Left lung (tissue), 10 donors: ENCODE data around the gene EBF4. TPM values are rescaled to one million over a fixed set of nuclear protein-coding genes. Genes with fewer than 3 reads are reported as not detected.

ENCODE experiments used
- ATAC-seq: fragments of 200-7000 bp; cut with Tn5 transposase; one replicate; pipeline ENCODE4 v1.9.1; 2020; ENCODE audit warnings: moderate library complexity
- DNase-seq, 4 donors: peaks; one replicate each; pipeline ENCODE4 v3.0.0-alpha.2; 2013 to 2020
- H3K27ac ChIP-seq, 2 donors: fragments of 200-600 bp; sonication (generic) in 1 of 2; one replicate each; pipeline versions ENCODE4 v1.5.0 to v1.8.0; 2020 to 2021
- H3K27me3 ChIP-seq, 2 donors: fragments of 200-600 bp; sonication (generic) in 1 of 2; one replicate each; pipeline versions ENCODE4 v1.5.0 to v1.8.0; 2020 to 2021
- H3K36me3 ChIP-seq, 2 donors: fragments of 200-600 bp; sonication (generic) in 1 of 2; one replicate each; pipeline versions ENCODE4 v1.5.0 to v1.8.0; 2020 to 2021
- H3K4me1 ChIP-seq, 2 donors: fragments of 200-600 bp; one replicate each; pipeline ENCODE4 v1.8.0; 2021
- H3K4me3 ChIP-seq, 2 donors: fragments of 200-600 bp; sonication (generic) in 1 of 2; one replicate each; pipeline versions ENCODE4 v1.5.0 to v1.8.0; 2020 to 2021; ENCODE audit warnings: mild to moderate bottlenecking in 1 of 2
- H3K9me3 ChIP-seq, 2 donors: fragments of 200-600 bp; sonication (generic) in 1 of 2; one replicate each; pipeline versions ENCODE4 v1.5.0 to v1.8.0; 2020 to 2021
- CTCF ChIP-seq, 2 donors: fragments of 200-600 bp; sonication (generic) in 1 of 2; IDR thresholded peaks; one replicate each; pipeline versions ENCODE4 v1.5.0 to v1.8.0; 2021; ENCODE audit warnings: antibody characterized with exemption in 2 of 2
- intact Hi-C, 2 donors: fragments of 100-400 bp; cut with DNase I; formaldehyde crosslinking; loops; one replicate each; pipeline versions ENCODE4 v1.11.2 to v1.14.2; 2022
- polyA plus RNA-seq, 6 donors: library from polyadenylated mRNA; unstranded; fragments of 120-200 nt; gene quantifications; one replicate each; pipeline ENCODE4 v1.2.1, GENCODE V29; 2013; ENCODE audit not compliant: insufficient read length in 6 of 6
- total RNA-seq, 2 donors: library from RNA; stranded (reverse); fragmentation: NEBNext Ultra II Directional; extraction: Animal tissue kit (Norgen Biotek cat#: 25700); gene quantifications; one replicate each; pipeline ENCODE4 v1.2.1, GENCODE V29; 2021
- donor health status: DM: no; HTN: yes; CAD: no.
- donor health status: DM: no; HTN: no; CAD: no.

EBF4 gene
- total and polyA plus RNA-seq, 8 donors, result 10.0 to 55.9 (median 40.0) TPM

- no peaks in the 10 kb centered on the region for H3K36me3 ChIP-seq
- no peak for TF ChIP-seq CTCF (IDR thresholded peaks at IDR 0.05)
- no peak overlapping the region for H3K4me3 ChIP-seq
- no peaks in the 10 kb centered on the region for H3K4me1 ChIP-seq
- intact Hi-C loops, result no loop called here
- no peaks in the 10 kb centered on the region for H3K9me3 ChIP-seq
- H3K27ac ChIP-seq, result no peak overlapping the region
- H3K27me3 ChIP-seq, result peaks cover 0 to 10% of the 10 kb centered on the region in 2 donors
- ATAC-seq, result no peak
- DNase-seq, result no peak
Observed at GRCh38 chr20:2705931-2706645, 13.5 kb downstream of the EBF4 start.

- no peak overlapping the region for H3K27ac ChIP-seq
- H3K4me1 ChIP-seq, result no peaks in the 10 kb centered on the region
- ATAC-seq (no peak), DNase-seq (no peak)
- no peak for TF ChIP-seq CTCF (IDR thresholded peaks at IDR 0.05)
- no peaks in the 10 kb centered on the region for H3K9me3 ChIP-seq
- no peak overlapping the region for H3K4me3 ChIP-seq
- no peaks in the 10 kb centered on the region for H3K36me3 ChIP-seq
- intact Hi-C loops, result no loop called here
- H3K27me3 ChIP-seq, result peaks cover 0 to 10% of the 10 kb centered on the region in 2 donors
Observed at GRCh38 chr20:2706688-2707352, 14.2 kb downstream of the EBF4 start.

GRCh38 chr20:2707353-2708072 lies 14.9 kb downstream of the EBF4 start:
- Histone ChIP-seq H3K4me3 (no peak overlapping the region), H3K27ac (no peak overlapping the region), H3K36me3 (no peaks in the 10 kb centered on the region), H3K9me3 (no peaks in the 10 kb centered on the region), H3K27me3 (peaks cover 0 to 10% of the 10 kb centered on the region in 2 donors), H3K4me1 (no peaks in the 10 kb centered on the region)
- DNase-seq, result no peak
- ATAC-seq, result no peak
- no peak for TF ChIP-seq CTCF (IDR thresholded peaks at IDR 0.05)
- intact Hi-C loops, result no loop called here

GRCh38 chr20:2708073-2708415 lies 15.5 kb downstream of the EBF4 start:
- Histone ChIP-seq H3K4me1 (no peaks in the 10 kb centered on the region), H3K36me3 (no peaks in the 10 kb centered on the region), H3K9me3 (no peaks in the 10 kb centered on the region), H3K27ac (no peak overlapping the region), H3K27me3 (peaks cover 0 to 10% of the 10 kb centered on the region in 2 donors), H3K4me3 (no peak overlapping the region)
- intact Hi-C loops, result no loop called here
- DNase-seq (no peak), ATAC-seq (no peak)
- no peak for TF ChIP-seq CTCF (IDR thresholded peaks at IDR 0.05)

GRCh38 chr20:2708665-2709064 lies 16.1 kb downstream of the EBF4 start:
- DNase-seq, result no peak
- H3K9me3 ChIP-seq, result no peaks in the 10 kb centered on the region
- no peak overlapping the region for H3K4me3 ChIP-seq
- no peaks in the 10 kb centered on the region for H3K36me3 ChIP-seq
- H3K27ac ChIP-seq, result no peak overlapping the region
- peaks cover 0 to 10% of the 10 kb centered on the region in 2 donors for H3K27me3 ChIP-seq
- intact Hi-C loops, result no loop called here
- no peak for TF ChIP-seq CTCF (IDR thresholded peaks at IDR 0.05)
- no peak for ATAC-seq
- no peaks in the 10 kb centered on the region for H3K4me1 ChIP-seq
